HepG2 (cell line): Measurements from ENCODE around the gene TTC31. TPM values are rescaled to one million over a fixed set of nuclear protein-coding genes. Genes with fewer than 3 reads are reported as not detected.

Experiments used
- polyA plus RNA-seq, 8 experiments: library from polyadenylated mRNA; depleted of rRNA in 3 of 8; stranded (reverse) in 7 of 8; unstranded in 1 of 8; fragments of >200 nt; fragmentation: Illumina TruSeq in 4 of 8; extraction: Trizol in 4 of 8; gene quantifications; 2 replicates each; pipeline versions ENCODE4 v1.2.1 to v1.2.3, GENCODE V29; 2011 to 2016; ENCODE audit warnings: low read depth in 4 of 8, missing spikeins in 1 of 8, mixed read lengths in 1 of 8; ENCODE audit not compliant: insufficient read depth in 1 of 8
- total RNA-seq, 5 experiments: library from RNA; depleted of rRNA; stranded (reverse); fragments of >200 nt; fragmentation: Illumina TruSeq; extraction: Trizol; gene quantifications; 2 replicates each; pipeline ENCODE4 v1.2.3, GENCODE V29; 2016; ENCODE audit warnings: low read depth in 1 of 5
- TF ChIP-seq, protein P1 (sequence below): sonication (generic); formaldehyde crosslinking; IDR thresholded peaks from 2 replicates; pipeline ENCODE4 v1.5.0; 2020; ENCODE audit warnings: mild to moderate bottlenecking, missing genetic modification reagents, borderline replicate concordance

Gene TTC31
- total and polyA plus RNA-seq, 2 of the 13 experiments (the other 11 are each of a cell fraction or from before 2014, with no cell fraction given), result 28.3 to 39.5 TPM

DNA sequence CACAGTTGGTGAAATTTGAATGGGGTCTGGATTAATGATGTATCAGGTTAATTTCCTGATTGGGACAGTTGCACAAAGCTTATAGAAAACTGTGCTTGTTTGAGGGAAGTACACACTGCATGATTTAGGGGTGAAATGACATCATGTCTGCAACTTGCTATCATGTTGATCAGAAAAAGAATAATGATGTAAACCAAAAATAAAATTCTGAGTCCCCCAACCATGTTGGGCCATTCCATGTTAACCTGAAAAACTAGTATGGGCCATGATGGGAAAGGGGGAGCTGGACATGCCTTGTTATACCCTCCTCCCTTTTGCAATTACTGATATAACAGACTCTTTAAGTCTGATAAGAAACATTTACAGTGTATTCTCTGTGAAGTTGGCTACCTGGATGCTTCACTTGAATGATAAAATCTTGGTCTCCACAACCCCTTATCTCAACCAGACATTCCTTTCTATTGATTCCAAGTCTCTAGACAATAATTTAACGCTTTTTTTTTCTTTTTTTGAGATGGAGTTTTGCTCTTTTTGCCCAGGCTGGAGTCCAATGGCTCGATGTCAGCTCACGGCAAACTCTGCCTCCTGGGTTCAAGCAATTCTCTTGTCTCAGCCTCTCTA lies 32.2 kb upstream of the TTC31 start (continued):
- TF ChIP-seq, protein P1, sequence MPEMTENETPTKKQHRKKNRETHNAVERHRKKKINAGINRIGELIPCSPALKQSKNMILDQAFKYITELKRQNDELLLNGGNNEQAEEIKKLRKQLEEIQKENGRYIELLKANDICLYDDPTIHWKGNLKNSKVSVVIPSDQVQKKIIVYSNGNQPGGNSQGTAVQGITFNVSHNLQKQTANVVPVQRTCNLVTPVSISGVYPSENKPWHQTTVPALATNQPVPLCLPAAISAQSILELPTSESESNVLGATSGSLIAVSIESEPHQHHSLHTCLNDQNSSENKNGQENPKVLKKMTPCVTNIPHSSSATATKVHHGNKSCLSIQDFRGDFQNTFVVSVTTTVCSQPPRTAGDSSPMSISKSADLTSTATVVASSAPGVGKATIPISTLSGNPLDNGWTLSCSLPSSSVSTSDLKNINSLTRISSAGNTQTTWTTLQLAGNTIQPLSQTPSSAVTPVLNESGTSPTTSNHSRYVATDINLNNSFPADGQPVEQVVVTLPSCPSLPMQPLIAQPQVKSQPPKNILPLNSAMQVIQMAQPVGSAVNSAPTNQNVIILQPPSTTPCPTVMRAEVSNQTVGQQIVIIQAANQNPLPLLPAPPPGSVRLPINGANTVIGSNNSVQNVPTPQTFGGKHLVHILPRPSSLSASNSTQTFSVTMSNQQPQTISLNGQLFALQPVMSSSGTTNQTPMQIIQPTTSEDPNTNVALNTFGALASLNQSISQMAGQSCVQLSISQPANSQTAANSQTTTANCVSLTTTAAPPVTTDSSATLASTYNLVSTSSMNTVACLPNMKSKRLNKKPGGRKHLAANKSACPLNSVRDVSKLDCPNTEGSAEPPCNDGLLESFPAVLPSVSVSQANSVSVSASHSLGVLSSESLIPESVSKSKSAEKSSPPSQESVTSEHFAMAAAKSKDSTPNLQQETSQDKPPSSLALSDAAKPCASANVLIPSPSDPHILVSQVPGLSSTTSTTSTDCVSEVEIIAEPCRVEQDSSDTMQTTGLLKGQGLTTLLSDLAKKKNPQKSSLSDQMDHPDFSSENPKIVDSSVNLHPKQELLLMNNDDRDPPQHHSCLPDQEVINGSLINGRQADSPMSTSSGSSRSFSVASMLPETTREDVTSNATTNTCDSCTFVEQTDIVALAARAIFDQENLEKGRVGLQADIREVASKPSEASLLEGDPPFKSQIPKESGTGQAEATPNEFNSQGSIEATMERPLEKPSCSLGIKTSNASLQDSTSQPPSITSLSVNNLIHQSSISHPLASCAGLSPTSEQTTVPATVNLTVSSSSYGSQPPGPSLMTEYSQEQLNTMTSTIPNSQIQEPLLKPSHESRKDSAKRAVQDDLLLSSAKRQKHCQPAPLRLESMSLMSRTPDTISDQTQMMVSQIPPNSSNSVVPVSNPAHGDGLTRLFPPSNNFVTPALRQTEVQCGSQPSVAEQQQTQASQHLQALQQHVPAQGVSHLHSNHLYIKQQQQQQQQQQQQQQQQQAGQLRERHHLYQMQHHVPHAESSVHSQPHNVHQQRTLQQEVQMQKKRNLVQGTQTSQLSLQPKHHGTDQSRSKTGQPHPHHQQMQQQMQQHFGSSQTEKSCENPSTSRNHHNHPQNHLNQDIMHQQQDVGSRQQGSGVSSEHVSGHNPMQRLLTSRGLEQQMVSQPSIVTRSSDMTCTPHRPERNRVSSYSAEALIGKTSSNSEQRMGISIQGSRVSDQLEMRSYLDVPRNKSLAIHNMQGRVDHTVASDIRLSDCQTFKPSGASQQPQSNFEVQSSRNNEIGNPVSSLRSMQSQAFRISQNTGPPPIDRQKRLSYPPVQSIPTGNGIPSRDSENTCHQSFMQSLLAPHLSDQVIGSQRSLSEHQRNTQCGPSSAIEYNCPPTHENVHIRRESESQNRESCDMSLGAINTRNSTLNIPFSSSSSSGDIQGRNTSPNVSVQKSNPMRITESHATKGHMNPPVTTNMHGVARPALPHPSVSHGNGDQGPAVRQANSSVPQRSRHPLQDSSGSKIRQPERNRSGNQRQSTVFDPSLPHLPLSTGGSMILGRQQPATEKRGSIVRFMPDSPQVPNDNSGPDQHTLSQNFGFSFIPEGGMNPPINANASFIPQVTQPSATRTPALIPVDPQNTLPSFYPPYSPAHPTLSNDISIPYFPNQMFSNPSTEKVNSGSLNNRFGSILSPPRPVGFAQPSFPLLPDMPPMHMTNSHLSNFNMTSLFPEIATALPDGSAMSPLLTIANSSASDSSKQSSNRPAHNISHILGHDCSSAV (CRISPR knock-in tag), result no peak
